SK-N-SH treated with all-trans-retinoic acid at 6 μM for 48 hours (cell line): Measurements from ENCODE around the gene UBXN2A.

Experiments used
- ATAC-seq: fragments of 200-7000 bp; cut with Tn5 transposase; 3 replicates; pipeline ENCODE4 v1.9.1; 2020; ENCODE audit warnings: mild to moderate bottlenecking, moderate library complexity
- ARNTL ChIP-seq: fragments of 450-650 bp; formaldehyde crosslinking; IDR thresholded peaks from 2 replicates; pipeline ENCODE4 v1.5.0; 2020; ENCODE audit warnings: low read depth, mild to moderate bottlenecking, moderate library complexity, borderline replicate concordance
- CREB5 ChIP-seq: fragments of 250-450 bp; sonication (Bioruptor Pico); IDR thresholded peaks from 2 replicates; pipeline ENCODE4 v1.5.1; 2020; ENCODE audit warnings: low read depth, mild to moderate bottlenecking, moderate library complexity
- CSDC2 ChIP-seq: fragments of 250-450 bp; sonication (Bioruptor Pico); IDR thresholded peaks from 2 replicates; pipeline ENCODE4 v1.5.0; 2020; ENCODE audit warnings: mild to moderate bottlenecking, moderate library complexity
- CSRNP3 ChIP-seq: fragments of 250-450 bp; sonication (Bioruptor Pico); IDR thresholded peaks from 2 replicates; pipeline ENCODE4 v1.5.1; 2021; ENCODE audit warnings: mild to moderate bottlenecking, moderate library complexity
- ESRRG ChIP-seq: fragments of 250-450 bp; sonication (Bioruptor Pico); IDR thresholded peaks from 2 replicates; pipeline ENCODE4 v1.6.1; 2021; ENCODE audit warnings: mild to moderate bottlenecking
- GLIS3 ChIP-seq: fragments of 250-450 bp; sonication (Bioruptor Pico); IDR thresholded peaks from 2 replicates; pipeline ENCODE4 v1.5.0; 2020; ENCODE audit warnings: mild to moderate bottlenecking, moderate library complexity
- ISL1 ChIP-seq: fragments of 250-450 bp; sonication (Bioruptor Pico); IDR thresholded peaks from 2 replicates; pipeline ENCODE4 v2.1.2; 2022; ENCODE audit warnings: mild to moderate bottlenecking, moderate library complexity
- OSR1 ChIP-seq: fragments of 250-450 bp; sonication (Bioruptor Pico); IDR thresholded peaks from 2 replicates; pipeline ENCODE4 v1.8.0; 2022; ENCODE audit warnings: moderate library complexity, mild to moderate bottlenecking, inconsistent platforms
- PATZ1 ChIP-seq: fragments of 250-450 bp; sonication (Bioruptor Pico); IDR thresholded peaks from 2 replicates; pipeline ENCODE4 v1.8.0; 2020; ENCODE audit warnings: mild to moderate bottlenecking, moderate library complexity, borderline replicate concordance
- POU6F1 ChIP-seq: fragments of 250-450 bp; sonication (Bioruptor Pico); IDR thresholded peaks from 2 replicates; pipeline ENCODE4 v1.8.0; 2021; ENCODE audit warnings: low read depth, mild to moderate bottlenecking, moderate library complexity, borderline replicate concordance
- PPARA ChIP-seq: fragments of 250-450 bp; sonication (Bioruptor Pico); IDR thresholded peaks from 2 replicates; pipeline ENCODE4 v1.5.0; 2020; ENCODE audit warnings: mild to moderate bottlenecking, borderline replicate concordance
- RARB ChIP-seq: fragments of 250-450 bp; sonication (Bioruptor Pico); IDR thresholded peaks from 2 replicates; pipeline ENCODE4 v1.8.0; 2021; ENCODE audit warnings: mild to moderate bottlenecking, moderate library complexity
- SNAI2 ChIP-seq: fragments of 250-450 bp; sonication (Bioruptor Pico); IDR thresholded peaks from 2 replicates; pipeline ENCODE4 v1.5.0; 2020; ENCODE audit warnings: mild to moderate bottlenecking, moderate library complexity
- TCF4 ChIP-seq: fragments of 250-450 bp; sonication (Bioruptor Pico); IDR thresholded peaks from 2 replicates; pipeline ENCODE4 v1.8.0; 2021; ENCODE audit warnings: mild to moderate bottlenecking, moderate library complexity, borderline replicate concordance
- TOX ChIP-seq: fragments of 250-450 bp; sonication (Bioruptor Pico); IDR thresholded peaks from 2 replicates; pipeline ENCODE4 v1.8.0; 2021; ENCODE audit warnings: mild to moderate bottlenecking, moderate library complexity, borderline replicate concordance
- TSHZ2 ChIP-seq: fragments of 250-450 bp; sonication (Bioruptor Pico); IDR thresholded peaks from 2 replicates; pipeline ENCODE4 v1.5.0; 2020; ENCODE audit warnings: mild to moderate bottlenecking, moderate library complexity
- ZC3H10 ChIP-seq: fragments of 250-450 bp; sonication (Bioruptor Pico); IDR thresholded peaks from 2 replicates; pipeline ENCODE4 v1.5.1; 2021; ENCODE audit warnings: mild to moderate bottlenecking, moderate library complexity
- ZFP3 ChIP-seq: fragments of 250-450 bp; sonication (Bioruptor Pico); IDR thresholded peaks from 2 replicates; pipeline ENCODE4 v1.5.0; 2020; ENCODE audit warnings: mild to moderate bottlenecking, moderate library complexity
- ZFP30 ChIP-seq: fragments of 450-650 bp; formaldehyde crosslinking; IDR thresholded peaks from 2 replicates; pipeline ENCODE4 v1.5.0; 2022; ENCODE audit warnings: mild to moderate bottlenecking, moderate library complexity
- ZNF565 ChIP-seq: fragments of 450-650 bp; formaldehyde crosslinking; conservative IDR thresholded peaks from 2 replicates; pipeline ENCODE4 v1.5.0; 2020; ENCODE audit warnings: low read depth, mild to moderate bottlenecking, moderate library complexity
- ZNF70 ChIP-seq: fragments of 450-650 bp; formaldehyde crosslinking; IDR thresholded peaks from 2 replicates; pipeline ENCODE4 v1.5.0; 2020; ENCODE audit warnings: mild to moderate bottlenecking, moderate library complexity

Gene UBXN2A

GRCh38 chr2:24018241-24018640, 78.0 kb downstream of the UBXN2A start:
- no peak for TF ChIP-seq ARNTL (CRISPR knock-in tag)
- no peak for TF ChIP-seq TSHZ2 (CRISPR knock-in tag)
- TF ChIP-seq ZNF565 (CRISPR knock-in tag) = no peak
- no peak for TF ChIP-seq ESRRG (CRISPR knock-in tag)
- TF ChIP-seq ZFP3 (CRISPR knock-in tag) = no peak
- TF ChIP-seq ZFP30 (CRISPR knock-in tag) = no peak
- no peak for ATAC-seq

- TF ChIP-seq TCF4 (CRISPR knock-in tag) (no peak), TSHZ2 (CRISPR knock-in tag) (no peak), CREB5 (no peak), ZNF70 (CRISPR knock-in tag) (no peak), RARB (CRISPR knock-in tag) (no peak), ZC3H10 (CRISPR knock-in tag) (no peak), ZFP30 (CRISPR knock-in tag) (no peak), ZFP3 (CRISPR knock-in tag) (no peak), ZNF565 (CRISPR knock-in tag) (no peak), CSDC2 (CRISPR knock-in tag) (no peak), POU6F1 (CRISPR knock-in tag) (no peak), GLIS3 (no peak), PPARA (CRISPR knock-in tag) (no peak), PATZ1 (CRISPR knock-in tag) (no peak), ESRRG (CRISPR knock-in tag) (no peak)
- no peak for ATAC-seq
These were observed 79.5 kb downstream of the UBXN2A start for GRCh38 chr2:24019729-24020128.

GRCh38 chr2:24020244-24020643, 80.0 kb downstream of the UBXN2A start:
- no peak for ATAC-seq
- TF ChIP-seq ARNTL (CRISPR knock-in tag) (no peak), ISL1 (CRISPR knock-in tag) (no peak), CREB5 (no peak), TCF4 (CRISPR knock-in tag) (no peak), TOX (CRISPR knock-in tag) (no peak), ESRRG (CRISPR knock-in tag) (no peak), GLIS3 (no peak), OSR1 (CRISPR knock-in tag) (no peak), PATZ1 (CRISPR knock-in tag) (no peak), CSDC2 (CRISPR knock-in tag) (no peak), SNAI2 (CRISPR knock-in tag) (no peak), RARB (CRISPR knock-in tag) (no peak), CSRNP3 (CRISPR knock-in tag) (no peak)
